ENCODE data around the gene VPS13C.

The VPS13C gene

GRCh38 chr15:61828860-61829513, 231.3 kb downstream of the VPS13C start:
- TF ChIP-seq CTCF (IDR thresholded peaks at IDR 0.05; ENCODE audit: insufficient read depth, low read length, poor library complexity, severe bottlenecking): no peak
- DNase-seq (ENCODE audit: extremely low read depth, insufficient read length): no peak

GRCh38 chr15:61828008-61828407, 232.2 kb downstream of the VPS13C start:
- H3K27me3 ChIP-seq (replicated peaks; ENCODE audit: control insufficient read depth, insufficient read depth, low read length): no peaks in the 10 kb centered on the region
- no peak for DNase-seq (ENCODE audit: extremely low read depth, insufficient read length)
- TF ChIP-seq CTCF (IDR thresholded peaks at IDR 0.05; ENCODE audit: insufficient read depth, low read length, poor library complexity, severe bottlenecking): no peak
- no peak overlapping the region for H3K4me3 ChIP-seq (replicated peaks; ENCODE audit: low read depth, low read length)
- no peaks in the 10 kb centered on the region for H3K36me3 ChIP-seq (ENCODE audit: control insufficient read depth, insufficient read depth, low read length)

More at GRCh38 chr15:61828860-61829513, 231.3 kb downstream of the VPS13C start:
- Histone ChIP-seq H3K27me3 (replicated peaks; ENCODE audit: control insufficient read depth, insufficient read depth, low read length) (no peaks in the 10 kb centered on the region), H3K36me3 (ENCODE audit: control insufficient read depth, insufficient read depth, low read length) (no peaks in the 10 kb centered on the region), H3K4me3 (replicated peaks; ENCODE audit: low read depth, low read length) (no peak overlapping the region)

GRCh38 chr15:61827131-61827530, 233.1 kb downstream of the VPS13C start:
- no peak for TF ChIP-seq CTCF (IDR thresholded peaks at IDR 0.05; ENCODE audit: insufficient read depth, low read length, poor library complexity, severe bottlenecking)
- no peaks in the 10 kb centered on the region for H3K36me3 ChIP-seq (ENCODE audit: control insufficient read depth, insufficient read depth, low read length)
- H3K27me3 ChIP-seq (replicated peaks; ENCODE audit: control insufficient read depth, insufficient read depth, low read length): no peaks in the 10 kb centered on the region
- no peak overlapping the region for H3K4me3 ChIP-seq (replicated peaks; ENCODE audit: low read depth, low read length)
- no peak for DNase-seq (ENCODE audit: extremely low read depth, insufficient read length)

- no peaks in the 10 kb centered on the region for H3K27me3 ChIP-seq (replicated peaks; ENCODE audit: control insufficient read depth, insufficient read depth, low read length)
- H3K36me3 ChIP-seq (ENCODE audit: control insufficient read depth, insufficient read depth, low read length): no peaks in the 10 kb centered on the region
- no peak overlapping the region for H3K4me3 ChIP-seq (replicated peaks; ENCODE audit: low read depth, low read length)
- no peak for TF ChIP-seq CTCF (IDR thresholded peaks at IDR 0.05; ENCODE audit: insufficient read depth, low read length, poor library complexity, severe bottlenecking)
- no peak for DNase-seq (ENCODE audit: extremely low read depth, insufficient read length)
Observed at GRCh38 chr15:61824291-61824690, 236.0 kb downstream of the VPS13C start.

GRCh38 chr15:61822511-61822910, 237.7 kb downstream of the VPS13C start:
- no peaks in the 10 kb centered on the region for H3K27me3 ChIP-seq (replicated peaks; ENCODE audit: control insufficient read depth, insufficient read depth, low read length)
- H3K36me3 ChIP-seq (ENCODE audit: control insufficient read depth, insufficient read depth, low read length): no peaks in the 10 kb centered on the region
- no peak for TF ChIP-seq CTCF (IDR thresholded peaks at IDR 0.05; ENCODE audit: insufficient read depth, low read length, poor library complexity, severe bottlenecking)
- no peak overlapping the region for H3K4me3 ChIP-seq (replicated peaks; ENCODE audit: low read depth, low read length)
- DNase-seq (ENCODE audit: extremely low read depth, insufficient read length): no peak

GRCh38 chr15:61820951-61821350, 239.3 kb downstream of the VPS13C start:
- DNase-seq (ENCODE audit: extremely low read depth, insufficient read length): no peak
- H3K36me3 ChIP-seq (ENCODE audit: control insufficient read depth, insufficient read depth, low read length): no peaks in the 10 kb centered on the region
- no peak for TF ChIP-seq CTCF (IDR thresholded peaks at IDR 0.05; ENCODE audit: insufficient read depth, low read length, poor library complexity, severe bottlenecking)
- H3K4me3 ChIP-seq (replicated peaks; ENCODE audit: low read depth, low read length): no peak overlapping the region
- H3K27me3 ChIP-seq (replicated peaks; ENCODE audit: control insufficient read depth, insufficient read depth, low read length): no peaks in the 10 kb centered on the region
